Activated T-cell treated with anti-CD3 and anti-CD28 coated beads, Interleukin-2, amount 50 U/mL, for 48 hours (primary cell): ENCODE data around the gene GAP43.
A peak's percentile ranks its signal among the peaks of the same experiment; 100 is the strongest.

Experiments used
- DNase-seq, 2 experiments: peaks; one replicate each; pipeline ENCODE4 v3.0.0-alpha.2; 2020

The GAP43 gene, protein sequence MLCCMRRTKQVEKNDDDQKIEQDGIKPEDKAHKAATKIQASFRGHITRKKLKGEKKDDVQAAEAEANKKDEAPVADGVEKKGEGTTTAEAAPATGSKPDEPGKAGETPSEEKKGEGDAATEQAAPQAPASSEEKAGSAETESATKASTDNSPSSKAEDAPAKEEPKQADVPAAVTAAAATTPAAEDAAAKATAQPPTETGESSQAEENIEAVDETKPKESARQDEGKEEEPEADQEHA

DNA sequence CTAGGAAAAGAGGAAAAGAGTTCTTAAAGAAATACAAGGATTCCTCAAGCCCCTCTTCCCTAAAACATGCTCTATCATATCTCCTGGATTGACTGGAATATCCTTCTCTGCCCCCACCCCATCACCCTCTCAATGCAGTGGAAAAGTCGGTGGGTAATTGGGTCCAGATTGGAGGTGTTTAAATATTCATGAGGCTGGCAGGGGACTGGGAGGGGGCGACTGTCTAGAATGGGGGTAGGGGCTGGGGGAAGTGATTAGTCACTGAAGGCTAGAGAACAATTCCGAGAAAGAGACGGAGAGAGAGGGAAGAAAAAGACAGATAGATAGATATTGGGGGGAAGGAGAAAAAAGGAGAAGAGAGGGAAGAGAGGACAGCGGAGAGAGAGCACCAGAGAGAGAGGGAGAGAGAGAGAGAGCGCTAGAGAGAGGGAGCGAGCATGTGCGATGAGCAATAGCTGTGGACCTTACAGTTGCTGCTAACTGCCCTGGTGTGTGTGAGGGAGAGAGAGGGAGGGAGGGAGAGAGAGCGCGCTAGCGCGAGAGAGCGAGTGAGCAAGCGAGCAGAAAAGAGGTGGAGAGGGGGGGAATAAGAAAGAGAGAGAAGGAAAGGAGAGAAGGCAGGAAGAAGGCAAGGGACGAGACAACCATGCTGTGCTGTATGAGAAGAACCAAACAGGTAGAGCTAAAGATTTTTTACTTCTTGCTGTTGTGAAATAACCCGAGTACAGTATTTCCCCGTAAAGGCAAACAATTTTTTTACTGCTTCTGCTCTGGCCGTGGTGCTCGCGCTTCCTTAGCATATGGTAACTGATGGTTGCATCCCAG lies at the start of gene GAP43:
Gene GAP43, plus strand, starts transcription at position 467 of the 825 bp plus-strand sequence. Its CDS starts 180 bp downstream, at position 647.
- DNase-seq = no peak

DNA sequence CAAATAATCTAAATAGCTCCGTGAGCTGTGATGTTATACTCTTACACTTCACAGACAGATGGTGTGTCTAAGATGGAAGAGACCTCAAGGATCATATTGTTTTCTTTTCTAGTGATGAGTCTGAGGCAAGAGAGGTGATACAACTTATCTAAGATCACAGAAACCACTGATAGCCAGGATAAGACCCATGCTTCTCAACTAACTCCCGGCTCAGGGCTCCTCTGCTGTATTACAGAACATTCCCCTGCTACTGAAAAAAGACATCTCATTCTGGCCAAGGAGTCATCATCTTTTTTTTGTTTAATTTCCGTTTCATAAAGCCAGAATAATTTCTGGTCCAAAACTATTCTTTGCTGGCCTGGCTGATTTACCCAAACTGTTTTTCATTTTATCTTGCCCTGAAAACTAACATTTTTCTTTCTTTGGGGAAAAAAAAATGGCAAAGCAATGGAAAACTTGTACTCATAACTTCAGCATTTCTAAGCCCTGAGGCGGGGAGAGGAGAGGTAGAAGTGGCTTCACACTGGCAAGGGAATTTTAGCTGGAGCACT lies 46.9 kb upstream of the GAP43 start:
- DNase-seq = no peak

DNA sequence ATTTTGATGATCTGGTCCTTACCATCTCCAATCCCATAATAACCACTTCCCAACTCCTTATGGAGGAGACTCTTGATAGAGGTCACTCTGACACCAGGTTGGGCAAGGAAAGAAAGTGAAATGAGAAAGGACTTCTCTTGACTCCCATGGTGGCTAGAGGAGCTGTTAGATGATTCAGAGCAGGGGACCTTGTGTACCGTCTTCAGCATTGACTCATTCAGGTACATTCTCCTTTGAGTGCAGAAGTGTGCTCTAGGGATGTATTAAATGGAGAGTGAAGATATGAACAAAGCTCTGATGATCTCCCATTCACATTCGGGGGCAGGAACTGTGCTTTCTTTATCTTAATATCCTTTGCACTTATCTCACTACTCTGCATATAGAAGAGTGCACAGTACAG lies 46.3 kb upstream of the GAP43 start:
- DNase-seq = no peak

DNA sequence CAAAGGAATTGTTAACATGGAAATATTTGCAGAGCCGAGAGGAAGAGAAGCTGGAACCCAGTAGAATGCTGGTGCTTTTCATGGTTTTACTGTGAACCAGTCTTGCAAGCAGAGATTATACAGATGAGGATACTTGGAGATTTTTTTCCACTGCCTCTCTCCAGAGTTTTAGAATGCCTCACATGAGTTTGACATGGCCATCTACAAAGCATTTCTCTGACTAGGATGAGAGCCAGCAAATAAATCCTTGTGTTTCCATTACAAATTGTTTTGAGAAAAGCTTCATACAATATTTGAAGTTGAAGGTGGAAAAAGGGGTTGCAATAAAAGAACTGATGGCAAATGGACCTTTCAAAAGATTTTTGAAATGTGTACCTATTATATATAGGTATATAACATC lies 45.0 kb upstream of the GAP43 start:
- no peak for DNase-seq

DNA sequence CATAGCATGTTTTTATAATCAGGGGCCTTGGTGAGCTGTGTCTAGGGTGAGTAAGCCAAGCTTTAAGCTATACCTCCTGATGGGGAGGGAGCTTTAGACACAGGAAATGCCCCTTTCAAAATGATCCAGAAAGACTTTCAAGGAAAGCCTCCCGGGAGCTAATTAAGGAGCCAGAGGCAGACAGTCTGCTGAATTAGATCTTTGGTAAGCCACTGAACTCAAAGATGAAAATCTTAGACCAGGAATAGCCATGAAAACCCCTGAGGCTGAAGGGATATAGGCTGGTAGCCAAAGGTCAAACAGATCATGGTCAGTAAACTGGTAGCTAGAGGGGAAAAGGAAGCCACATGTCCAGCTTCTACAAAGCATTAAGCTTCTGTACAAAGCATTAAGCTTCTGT lies 42.7 kb upstream of the GAP43 start:
- no peak for DNase-seq

DNA sequence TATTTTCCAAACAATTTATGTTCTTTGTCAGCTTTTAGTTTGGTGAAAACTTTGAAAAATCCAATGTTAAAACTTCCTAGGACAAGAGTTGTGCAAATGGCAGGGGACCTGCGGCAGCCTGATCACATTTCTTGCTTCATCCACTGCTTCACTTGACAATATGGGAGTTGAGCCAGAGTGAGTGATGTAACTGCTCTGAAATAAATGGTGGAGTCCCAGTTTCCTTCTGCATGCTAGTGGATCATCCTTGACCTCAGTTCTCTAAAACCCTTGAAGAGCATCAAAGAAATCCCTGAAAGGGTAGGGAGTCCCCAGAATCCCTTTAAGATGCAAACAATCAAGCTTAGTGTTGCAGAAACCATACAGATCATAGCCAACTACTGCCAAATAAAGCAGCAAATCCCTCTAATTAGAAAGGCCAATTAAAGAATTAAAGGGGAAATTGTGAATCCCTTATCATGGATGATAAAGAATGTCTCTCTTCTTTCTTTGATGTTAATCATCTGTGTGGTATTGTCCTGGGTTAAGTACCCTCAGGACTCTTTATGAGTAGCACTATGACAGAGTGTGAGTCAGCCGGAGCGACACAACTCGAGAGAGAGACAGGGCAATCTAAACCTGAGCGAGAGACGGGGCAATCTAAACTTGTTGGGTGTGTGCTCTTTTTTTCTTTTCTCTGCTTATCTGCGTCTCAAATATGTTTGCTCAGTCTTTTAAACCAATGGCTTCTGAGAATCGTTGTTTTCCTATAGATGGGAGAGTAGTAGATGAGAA lies 41.8 kb upstream of the GAP43 start:
- DNase-seq = peak in 1 of 2 experiments; percentile 30

DNA sequence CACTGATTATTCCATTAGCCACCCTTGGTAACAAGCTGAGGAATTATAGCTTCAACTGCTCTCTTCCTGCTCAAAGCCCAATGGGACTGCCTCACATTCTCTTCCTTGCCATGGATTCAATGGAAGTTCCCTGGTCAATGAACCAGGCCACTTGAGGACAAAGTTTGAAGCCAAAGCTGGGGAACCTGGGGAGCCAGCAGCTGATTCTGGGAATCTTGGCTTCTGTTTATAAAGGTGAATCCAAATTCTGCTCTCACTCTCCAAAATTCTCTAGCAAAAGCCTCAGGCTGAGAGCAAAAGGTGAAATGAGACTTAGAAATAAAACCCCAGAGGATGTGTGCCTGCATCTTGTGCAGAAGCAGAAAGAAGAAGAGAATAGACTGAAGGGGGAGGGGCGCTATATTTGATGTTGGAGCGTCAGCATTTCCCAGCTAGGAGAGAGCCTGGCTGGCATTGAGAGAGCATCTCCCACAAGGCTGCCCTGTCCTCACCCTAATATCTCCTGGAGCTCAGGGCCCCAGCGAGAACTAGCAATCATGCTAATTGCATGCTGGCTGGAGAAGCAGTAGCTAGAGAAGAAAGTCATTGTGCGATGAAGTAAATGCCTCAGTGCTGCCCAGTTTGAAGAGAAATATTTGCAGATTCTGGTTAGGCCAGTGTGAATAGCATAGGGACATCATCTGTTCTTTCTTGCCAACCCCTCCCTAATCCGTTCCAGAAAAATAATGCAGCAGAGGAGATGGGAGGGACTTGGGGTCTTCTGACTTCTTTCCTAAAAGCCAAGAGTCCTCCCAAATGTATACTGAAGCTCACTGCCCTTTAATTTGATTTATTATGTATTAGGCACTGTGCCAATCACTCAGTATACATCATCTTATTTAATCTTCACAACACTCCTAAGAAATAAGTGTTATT lies 34.9 kb upstream of the GAP43 start:
- DNase-seq = no peak

DNA sequence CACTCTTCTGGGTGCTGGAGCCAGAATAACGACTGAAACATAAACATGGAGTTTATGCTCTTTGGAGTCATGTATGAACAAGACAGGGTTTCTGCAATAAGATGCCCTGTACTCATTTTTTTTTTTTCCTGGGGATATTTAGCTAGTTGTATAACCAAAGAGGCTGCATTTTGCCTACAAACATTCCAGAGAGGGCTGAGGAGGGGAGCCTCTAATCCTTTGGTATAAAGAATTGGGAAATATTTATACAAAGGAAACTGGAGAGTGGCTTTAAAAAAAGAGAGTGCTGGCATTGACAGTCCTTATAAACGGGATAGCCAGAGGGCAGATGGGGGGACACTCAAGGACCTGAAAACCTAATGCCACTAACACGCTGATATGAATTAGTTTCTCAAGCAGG lies 32.4 kb upstream of the GAP43 start:
- DNase-seq = no peak

DNA sequence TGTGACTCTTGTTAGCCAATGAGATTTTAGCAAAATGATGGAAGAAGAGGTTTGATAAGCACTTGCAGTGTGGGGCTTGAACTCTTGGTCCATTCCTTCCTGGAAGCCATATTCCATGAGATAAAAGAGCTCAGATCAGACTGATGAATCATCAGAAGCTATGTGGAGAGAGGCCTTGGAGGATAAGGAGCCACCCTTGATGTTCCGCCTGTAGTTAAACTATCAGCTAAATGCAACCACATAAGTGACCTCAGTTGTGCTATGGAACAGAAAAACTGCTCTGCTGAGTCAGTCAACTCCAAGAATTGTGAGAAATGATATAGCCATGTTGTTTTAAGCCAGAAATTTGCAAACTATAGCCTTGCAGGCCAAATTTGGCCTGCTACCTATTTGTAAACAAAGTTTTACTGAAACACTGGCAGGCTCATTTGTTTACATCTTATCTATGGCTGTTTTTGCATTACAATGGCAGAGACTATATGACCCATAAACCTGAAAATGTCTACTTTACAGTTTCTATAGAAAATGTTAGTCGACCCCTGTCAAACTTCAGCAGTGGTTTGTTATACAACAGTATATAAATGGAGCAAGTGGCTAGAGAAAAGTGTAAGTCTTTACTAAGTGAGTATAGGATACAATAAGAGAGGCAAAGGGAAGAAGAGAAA lies 27.6 kb upstream of the GAP43 start:
- DNase-seq = no peak

DNA sequence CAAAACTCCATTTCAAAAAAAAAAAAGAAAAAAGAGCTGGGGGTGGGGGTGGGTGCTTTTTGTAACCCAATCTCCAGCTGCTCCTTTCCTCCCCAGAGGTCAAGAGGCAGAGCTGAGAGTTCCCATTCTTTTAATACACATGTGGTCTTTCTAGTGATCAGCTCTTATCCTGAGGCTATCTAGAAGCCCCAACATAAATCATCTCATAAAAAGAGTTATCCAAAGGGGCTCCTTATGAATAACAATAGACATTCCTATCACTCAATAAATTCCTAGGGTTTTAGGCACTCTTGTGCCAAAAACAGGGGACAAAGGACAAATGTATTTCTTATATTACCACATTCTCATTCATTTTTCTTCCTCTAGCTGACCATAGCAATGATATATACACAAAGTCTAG lies 25.1 kb upstream of the GAP43 start:
- no peak for DNase-seq

DNA sequence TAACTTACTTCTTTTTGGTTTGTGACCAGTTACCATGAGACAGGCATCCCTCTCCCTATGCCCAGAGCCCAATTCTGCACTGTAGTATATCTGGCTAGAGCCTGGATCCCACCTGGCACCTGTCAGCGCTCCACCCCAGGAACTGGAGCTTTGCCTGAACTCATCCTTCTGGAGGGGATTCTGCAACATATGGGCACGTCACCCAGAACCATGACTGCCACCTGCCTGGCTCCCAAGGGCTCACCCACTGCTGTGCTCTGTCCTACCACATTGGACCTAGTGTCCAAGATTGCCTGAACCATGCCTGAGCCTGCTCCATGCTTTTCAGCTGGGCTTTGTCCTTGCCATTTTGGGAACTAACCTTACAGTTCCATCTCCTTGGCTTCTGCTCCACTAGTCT lies 21.1 kb upstream of the GAP43 start:
- DNase-seq = no peak

DNA sequence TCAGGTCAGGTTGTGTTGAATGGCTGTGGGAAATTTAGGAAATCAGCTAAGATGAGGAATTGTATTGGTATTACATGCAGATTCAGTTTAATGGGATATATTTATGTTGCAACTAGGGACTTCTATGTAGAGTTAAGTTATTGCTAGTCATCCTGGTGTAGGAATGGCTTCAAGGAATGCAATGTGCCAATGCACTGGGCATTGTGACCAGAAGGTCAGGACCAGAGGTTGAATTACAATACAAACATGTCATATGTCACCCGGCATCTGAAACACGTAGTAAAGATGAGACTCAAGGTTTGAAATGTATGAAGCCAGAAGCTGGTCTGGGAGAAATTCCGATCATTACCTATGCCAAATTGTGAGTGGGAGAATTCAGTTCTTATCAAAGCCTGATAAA lies 11.7 kb upstream of the GAP43 start:
- no peak for DNase-seq

DNA sequence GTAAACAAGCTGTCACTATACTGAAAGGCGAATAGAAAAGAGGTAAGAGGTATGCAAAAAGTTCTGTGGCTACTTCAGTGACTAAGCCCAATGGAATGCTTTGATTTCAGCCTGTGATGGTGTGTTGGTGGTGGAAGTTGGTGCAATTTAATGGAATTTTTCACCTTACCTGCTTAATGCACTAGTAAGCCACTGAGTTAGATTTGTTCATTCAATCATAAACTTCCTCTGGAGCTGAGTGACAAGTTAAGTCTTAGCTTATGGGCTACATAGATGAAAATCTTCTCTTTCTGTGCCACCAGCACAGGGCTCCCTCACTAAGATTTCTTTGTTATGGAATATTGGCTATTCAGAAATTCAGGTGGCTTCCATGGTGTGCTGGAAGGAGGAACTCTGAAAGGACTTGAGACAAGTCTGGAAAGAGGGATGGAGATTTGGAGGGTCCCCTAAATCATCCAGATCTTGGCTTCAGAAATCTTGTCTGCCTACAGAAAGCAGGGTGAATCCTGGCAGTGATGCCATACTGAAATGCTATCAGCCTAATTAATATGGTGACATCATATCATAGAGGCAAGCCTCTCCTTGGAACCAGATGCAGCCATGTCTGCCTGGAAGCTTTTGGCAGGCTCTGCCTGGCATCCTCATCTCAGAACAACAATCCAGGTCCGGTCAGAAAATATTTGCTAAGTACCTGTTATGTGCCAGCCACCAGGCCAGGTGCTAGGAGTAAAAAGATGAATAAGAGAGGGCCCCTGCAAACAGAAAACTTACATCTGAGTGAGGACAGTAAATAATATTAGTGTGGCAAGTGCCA lies 8.1 kb upstream of the GAP43 start:
- DNase-seq = no peak

DNA sequence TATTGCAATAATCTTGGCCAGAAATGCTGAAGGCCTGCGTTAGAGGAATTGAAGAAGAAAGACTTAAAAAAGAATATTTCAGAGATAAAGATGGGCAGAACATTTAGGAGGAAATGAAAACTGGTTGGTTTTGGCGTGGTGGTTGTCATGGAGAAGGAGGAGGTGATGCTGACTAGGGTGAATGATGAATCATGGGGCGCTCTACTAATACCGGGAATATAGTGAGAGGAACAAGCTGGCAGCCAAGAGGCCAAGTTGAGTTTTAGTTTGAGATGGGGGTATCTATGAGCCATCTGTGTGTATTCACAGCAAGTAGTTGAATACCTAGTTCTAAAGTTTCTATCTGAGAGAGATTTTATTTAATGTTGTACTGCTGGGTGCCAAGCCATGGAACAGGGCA lies 6.8 kb upstream of the GAP43 start:
- peak; percentile 33 to 43 for DNase-seq

DNA sequence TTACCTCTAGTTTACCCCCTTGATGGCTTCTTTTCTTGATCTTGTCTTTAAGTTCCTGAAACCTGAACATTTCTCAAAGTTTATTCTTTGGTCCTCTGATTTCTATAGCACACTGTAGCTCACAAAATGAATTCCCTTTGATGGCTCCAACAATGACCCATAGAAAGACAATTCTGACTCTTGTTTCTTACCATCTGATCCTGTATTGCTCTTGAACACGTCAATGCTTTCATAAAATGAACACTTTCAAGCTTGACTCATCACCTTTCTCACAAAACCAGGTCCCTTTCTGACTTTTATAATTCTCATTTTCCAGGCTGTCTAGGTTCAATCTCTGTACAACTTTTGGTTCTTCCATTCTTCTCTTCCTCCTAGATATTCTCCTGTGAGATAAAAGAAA lies 5.7 kb upstream of the GAP43 start:
- no peak for DNase-seq

DNA sequence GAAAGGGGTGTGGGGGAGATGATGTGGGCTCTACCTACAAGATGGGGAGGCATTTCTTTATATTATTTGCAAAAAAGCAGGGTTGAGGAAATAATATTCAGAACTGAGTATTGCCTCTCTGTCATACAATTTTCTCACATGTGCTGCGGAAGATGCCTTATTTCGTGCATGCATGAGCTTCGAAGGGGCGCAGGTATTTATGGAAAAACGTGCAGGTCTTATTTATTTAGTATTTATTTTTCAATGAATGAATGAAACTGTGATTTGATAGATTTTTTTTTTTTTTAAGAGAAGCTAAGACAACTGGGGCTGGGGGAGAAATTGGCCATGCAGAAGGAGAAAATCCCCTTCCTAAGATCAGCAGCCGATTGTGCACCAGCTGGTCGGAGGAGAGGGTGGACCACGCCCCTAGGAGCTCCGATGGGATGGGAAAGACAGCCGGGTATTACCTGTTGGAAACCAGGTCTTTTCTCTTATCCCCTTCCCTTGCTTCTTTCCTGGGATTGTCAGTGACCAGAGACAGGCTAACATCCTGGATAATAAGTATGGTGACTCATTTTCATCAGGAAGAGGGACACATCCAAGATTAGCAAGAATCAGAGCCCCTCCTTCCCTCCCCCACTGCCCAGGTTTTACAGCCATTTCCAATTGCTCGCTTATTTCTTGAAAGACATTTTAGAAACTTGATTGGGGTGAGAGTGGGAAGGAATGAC lies 875 bp downstream of the GAP43 start:
- no peak for DNase-seq

DNA sequence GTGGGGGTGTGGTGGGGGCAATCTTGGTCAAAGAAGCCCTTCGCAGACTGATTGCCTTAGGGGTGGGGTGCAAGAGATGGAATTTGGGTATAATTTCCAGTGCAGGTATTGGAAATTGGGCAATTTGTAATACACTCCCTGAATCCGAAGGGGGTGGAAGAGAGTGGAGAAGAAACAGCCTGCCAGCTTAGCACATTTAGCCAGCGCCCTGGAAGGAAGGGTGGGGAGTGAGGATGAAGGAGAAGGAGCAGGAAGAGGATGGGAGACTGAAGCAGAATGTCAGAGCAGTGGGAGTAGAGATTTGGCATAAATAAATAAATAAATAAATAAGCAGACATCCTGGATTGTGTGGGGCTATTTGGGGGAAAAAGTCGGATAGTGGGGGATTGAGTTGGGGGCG lies 1.6 kb downstream of the GAP43 start:
- DNase-seq = no peak

DNA sequence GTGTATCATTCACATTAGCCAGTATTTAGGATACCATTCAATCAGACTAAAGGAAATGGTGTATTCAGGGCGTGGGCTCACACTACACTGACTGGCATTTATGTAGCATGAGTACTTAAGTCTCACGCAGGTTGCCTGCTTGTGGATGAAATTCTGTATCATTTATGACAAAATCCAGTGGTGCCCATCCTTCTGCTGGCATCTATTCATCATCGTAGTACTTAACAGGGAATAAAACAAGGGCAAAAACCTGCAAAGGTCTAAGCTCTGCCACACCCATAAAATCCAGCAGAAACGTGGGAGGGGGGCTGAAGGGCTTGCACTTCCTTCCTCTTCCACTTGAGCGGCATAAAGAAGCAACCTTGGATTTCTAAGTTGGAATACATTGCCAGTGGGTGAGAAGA lies 2.7 kb downstream of the GAP43 start:
- DNase-seq = no peak

DNA sequence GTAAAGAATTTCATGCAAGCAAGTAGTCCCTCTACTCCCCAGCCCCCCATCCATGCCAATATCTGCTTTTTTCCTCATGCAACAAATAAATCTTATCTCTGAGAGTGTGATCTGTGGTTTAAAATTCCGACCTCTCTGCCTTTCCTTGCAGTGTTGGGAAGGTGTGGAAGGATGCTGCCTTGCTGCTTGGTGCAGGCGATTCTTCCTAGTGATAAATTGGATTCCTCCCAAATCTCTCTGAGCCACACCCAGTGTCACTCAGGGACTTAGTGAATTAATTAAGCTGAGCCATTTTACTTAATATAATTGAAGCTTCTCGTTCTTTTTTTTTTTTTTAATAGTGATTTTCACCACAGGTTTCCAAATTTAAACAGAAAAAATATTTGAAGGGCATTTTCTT lies 3.4 kb downstream of the GAP43 start:
- DNase-seq = no peak
